ENCODE measurements around the gene MRPL28.

- TF ChIP-seq CTCF (IDR thresholded peaks at IDR 0.05; ENCODE audit: insufficient read depth, low read length, poor library complexity, severe bottlenecking) = no peak
- no peak for TF ChIP-seq EZH2phosphoT487 (conservative IDR thresholded peaks at IDR 0.05; ENCODE audit: low read length)
These were observed 968 bp downstream of the MRPL28 start for GRCh38 chr16:369275-369865.
